Colon (tissue), 2 donors: Measurements from ENCODE around the gene BFSP2.
A peak's percentile ranks its signal among the peaks of the same experiment; 100 is the strongest.
"Not testable (repeated sequence)": the region's sequence is repeated elsewhere in the genome, so short reads cannot be mapped to it uniquely, and the experiment has no call there.

ENCODE experiments used
- FAIRE-seq: peaks from 2 replicates; lab custom pipeline; 2012; peaks lifted over from hg19 to GRCh38; lab: Jason Lieb, UNC
- donor health status: control.
- donor health status: control.

The BFSP2 gene

DNA sequence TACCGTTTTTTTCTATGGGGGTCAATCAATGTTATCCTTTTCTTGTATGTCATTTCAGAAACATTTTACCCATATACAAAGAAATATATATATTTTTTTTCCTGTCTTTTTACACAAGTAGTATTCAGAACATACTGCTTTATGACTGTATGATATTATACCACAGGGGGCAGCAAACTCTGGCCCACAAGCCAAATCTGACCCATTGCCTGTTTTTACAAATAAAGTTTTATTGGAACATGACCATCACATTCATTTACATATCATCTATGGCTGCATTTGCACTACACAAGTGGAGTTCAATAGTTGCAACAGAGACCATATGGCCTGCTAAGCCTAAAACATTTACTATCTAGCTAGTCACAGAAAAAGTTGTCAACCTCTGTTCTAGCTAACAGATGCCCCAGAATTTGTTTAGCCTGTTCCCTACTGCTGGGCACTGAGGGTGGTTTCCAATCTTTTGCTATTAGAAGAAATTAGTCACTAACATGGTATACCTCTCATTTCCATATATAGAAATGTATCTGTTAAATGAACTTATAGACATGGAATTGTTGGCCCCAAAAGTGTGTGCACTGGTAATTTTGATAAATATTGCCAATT lies 57.7 kb downstream of the BFSP2 start:
- no peak for FAIRE-seq

DNA sequence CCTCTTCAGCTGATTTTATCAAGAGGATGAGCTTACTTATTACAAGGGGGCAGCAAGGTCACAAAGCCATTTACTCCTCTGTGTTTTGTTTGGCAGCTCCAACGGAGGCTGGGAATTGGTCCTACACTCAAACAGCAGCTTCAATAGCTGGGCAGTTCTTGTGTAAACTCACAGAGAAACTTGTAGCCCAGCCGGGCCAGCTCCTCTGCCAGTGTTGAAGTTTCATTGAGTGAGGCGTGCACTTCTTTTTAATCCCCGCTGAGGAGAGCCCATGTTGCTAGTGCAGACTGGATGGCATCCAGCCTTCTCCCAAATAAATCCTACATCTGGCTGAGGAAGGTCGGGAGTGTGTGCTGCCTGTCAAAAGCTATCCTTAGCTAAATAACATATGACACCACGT lies 59.5 kb downstream of the BFSP2 start:
- no peak for FAIRE-seq

DNA sequence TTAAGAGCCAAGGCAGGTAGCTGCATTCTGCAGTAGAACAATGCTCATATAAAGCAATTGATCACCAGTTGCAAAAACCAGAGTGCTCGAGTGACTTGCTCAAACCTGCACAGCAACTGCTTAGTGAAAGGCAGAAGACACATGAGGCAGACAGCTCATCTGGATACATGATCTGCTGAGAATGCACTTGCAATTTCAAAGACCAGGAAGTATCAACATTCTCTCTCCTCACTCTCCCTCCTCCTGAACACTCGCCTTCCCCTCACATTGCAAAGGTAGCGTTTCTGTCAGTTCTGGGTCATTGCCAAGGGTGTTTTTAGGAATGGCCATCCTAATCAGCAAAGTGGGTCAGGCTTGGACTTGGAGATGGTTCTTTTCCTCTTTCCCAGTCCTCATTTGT lies 61.0 kb downstream of the BFSP2 start:
- no peak for FAIRE-seq

DNA sequence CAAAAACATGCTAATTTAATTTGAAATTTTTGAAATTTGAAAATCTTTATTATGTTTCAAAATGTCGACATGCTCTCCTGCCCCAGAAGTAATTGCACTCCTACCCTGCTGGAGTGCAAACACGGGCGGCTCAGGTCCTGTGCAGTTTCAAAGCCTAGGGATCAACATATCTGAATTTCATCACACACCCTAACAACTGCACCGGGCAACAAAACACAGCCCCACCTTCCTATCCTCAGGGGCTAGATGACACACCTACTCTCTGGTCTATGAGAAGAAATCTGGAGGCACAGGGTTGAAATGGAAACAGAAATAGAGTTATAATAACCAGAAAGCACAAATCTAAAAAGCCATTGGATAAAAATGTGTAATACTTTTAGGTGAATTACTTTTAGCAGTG lies 61.4 kb downstream of the BFSP2 start:
- no peak for FAIRE-seq

DNA sequence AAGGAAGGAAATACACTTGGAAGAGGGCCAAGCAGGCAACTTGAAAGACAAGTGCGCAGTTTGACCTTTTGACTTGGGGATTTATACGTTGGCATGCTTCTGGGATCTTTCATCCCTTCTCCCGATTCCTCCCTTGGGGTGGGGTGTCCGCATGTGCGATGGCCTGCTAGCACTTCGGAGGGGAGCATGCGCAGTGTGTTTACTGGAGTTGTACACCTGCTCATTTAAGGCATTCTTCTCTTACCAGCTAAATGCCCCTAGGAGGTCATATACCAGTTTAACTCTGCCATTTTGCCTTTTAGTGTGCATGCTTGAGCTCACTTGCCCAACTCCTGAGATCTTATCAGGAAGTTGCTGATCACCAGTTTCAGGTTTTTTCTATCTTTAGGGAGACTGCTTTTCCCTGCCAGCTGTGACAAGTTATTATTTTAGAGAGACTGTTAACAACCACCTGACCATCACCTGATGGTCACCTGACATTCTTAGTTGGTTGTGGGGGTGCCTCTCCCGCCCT lies 63.5 kb downstream of the BFSP2 start:
- no peak for FAIRE-seq

DNA sequence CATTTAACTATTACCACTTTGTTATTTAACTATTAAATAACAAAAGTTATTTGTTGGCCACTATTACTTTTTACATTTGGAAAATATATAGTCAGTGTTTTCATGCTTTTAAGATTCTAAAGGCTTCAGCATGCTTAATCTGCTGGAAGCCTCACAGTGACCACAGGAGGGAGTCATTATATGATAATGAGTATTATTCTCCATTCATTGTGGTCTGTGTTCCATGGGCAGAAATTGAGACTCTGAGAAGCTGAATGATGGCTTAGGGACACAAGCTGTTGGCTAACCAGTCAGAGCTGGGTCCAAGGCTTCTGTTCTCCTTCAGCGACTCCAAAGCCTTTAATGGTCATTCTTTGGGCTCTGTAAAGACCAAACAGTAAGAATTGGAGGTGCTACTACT lies 64.7 kb downstream of the BFSP2 start:
- no peak for FAIRE-seq

DNA sequence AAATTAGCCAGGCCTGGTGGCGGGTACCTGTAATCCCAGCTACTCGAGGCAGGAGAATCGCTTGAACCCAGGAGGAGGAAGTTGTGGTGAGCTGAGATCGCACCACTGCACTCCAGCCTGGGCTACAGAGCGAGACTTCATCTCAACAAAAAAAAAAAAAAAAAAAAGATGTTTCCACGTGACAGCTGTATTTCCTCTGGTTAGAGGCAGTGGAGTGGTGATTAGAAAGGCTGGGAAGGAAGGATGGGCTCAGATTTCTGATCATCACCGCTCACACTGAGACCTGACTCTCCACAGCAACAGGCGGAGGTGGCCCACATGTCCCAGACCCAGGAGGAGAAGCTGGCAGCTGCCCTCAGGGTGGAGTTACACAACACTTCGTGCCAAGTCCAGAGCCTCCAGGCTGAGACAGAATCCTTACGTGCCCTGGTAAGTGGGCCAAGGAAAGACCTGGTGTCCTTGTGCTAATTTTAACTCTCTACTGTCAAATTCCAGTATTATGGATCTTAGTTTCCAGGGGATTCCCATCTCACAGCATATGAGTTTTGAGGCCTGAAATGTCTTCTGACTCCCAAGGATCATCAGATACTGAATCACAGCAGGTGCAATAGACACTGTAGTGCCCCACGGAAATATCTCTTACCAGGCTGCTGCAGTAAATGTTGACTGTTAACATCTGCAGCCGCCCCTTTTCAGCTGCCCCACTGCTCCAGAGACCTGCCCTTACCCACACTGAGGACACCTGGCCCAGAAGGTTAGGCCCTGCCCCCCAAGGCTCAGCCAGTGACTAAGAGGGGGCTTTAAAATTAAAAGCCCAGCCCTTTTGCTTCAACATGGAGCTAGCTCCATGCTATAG lies 66.9 kb downstream of the BFSP2 start:
- no peak for FAIRE-seq

DNA sequence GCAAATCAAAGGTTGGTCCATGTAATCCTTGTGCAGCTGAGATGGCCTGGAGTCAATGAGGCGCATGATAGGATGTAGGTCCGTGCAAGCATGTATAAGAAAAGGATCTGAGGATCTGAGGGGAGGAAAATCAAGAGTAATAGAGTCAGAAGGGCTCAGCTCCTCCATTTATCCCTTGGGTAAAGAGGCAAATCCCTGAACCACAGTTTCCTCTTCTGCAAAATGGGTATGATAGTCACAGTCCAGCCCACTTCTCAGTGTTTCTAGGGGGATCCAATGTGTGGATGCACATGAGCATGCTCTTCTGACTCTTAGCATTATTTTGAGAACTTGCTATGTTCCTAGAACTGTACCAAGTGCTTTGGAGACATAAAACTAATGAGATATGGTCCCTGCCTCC lies 67.9 kb downstream of the BFSP2 start:
- no peak for FAIRE-seq

DNA sequence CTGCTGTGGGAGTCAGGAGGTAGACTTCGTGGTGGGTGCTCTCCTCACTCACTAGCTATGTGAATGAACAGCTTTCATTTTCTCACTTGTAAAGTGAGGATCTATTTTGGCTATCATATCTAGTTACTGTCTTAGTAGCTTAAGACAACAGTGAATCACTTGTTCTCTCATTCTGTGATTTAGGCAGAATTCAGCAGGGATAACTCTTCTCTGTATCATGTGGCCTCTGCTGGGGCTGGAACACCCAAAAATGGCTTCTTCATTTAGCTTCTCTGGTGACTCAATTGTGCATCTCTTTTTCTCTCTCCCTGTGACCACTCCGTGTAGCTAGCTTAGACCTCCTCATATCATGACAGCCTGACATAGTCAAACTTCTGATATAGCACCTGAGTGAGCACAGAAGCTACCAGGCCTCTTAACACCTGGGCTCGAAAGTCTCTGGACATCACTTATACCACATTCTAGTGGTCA lies 68.4 kb downstream of the BFSP2 start:
- FAIRE-seq: no peak

DNA sequence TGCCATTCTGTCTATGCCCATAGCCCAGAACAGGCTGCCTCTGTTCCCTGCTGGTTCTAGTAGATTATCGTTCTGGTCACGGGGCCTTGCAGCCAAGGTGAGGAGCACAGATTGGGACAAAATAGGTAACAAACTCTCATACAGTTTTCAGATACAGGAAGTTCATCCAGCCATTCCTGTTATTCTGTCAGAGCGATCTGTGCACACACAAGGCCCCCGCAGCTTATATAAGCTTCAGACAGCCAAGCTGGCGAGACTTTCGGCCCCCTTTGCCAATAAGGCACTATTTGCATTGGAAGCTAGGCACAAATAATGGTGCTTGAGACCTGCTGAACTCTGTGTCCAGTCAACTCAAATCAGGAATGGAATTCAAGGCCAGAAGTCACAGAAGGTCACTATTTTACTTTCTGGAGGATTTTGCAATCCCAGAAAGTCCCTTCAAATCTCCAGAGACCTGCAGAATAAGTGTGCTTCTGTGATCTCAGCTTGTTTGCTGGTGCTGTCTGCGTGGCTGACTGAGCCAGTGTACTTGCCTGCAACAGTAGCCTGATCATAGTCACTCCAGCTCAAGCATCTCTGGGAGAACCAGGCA lies 69.4 kb downstream of the BFSP2 start:
- FAIRE-seq: no peak

DNA sequence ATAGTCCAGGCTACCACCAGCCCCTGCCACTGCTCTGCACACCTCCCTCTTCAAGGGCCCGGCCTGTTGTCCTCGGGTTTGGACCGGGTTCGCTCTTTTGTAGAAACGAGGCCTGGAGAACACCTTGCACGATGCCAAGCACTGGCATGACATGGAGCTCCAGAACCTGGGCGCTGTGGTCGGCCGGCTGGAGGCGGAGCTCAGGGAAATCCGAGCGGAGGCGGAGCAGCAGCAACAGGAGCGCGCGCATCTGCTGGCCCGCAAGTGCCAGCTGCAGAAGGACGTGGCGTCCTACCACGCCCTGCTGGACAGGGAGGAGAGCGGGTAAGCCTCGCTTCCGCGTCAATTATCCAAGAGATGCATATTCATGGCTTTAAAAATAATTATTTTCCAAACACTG lies 72.4 kb downstream of the BFSP2 start:
- FAIRE-seq: no peak

DNA sequence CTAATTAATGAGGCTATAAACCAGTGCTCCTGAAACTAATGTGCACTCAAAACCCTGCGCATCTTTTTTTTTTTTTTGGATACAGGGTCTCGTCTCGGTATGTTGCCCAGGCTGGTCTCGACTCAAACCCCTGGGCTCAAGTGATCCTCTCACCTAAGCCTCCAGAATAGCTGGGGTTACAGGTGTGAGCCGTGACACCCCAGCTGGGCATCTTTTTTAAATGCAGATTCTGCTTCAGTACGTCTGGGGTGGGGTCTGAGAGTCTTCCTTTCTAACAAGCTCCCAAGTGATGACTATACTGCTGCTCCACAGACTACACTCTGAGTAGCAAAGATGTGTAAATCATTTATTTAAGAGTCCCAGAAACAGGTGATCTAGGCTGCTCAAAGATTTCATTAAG lies 73.0 kb downstream of the BFSP2 start:
- FAIRE-seq: no peak

DNA sequence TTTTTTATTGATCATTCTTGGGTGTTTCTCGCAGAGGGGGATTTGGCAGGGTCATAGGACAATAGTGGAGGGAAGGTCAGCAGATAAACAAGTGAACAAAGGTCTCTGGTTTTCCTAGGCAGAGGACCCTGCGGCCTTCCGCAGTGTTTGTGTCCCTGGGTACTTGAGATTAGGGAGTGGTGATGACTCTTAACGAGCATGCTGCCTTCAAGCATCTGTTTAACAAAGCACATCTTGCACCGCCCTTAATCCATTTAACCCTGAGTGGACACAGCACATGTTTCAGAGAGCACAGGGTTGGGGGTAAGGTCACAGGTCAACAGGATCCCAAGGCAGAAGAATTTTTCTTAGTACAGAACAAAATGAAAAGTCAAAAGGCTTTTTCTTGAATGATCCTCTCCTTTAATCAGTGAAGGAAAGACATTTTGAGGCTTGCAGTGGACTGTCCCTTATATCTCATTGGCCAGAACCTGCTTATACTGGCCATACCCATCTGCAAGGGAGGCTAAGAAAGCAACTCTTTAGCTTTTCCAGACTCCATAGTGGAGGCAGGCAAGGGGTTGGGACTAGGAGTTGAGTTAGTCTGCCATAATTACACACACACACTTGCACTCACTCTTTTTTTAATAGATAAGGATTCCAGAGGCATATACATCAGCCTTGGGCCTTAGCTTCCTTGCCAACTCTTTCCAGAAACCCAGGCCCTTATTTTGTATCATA lies 73.8 kb downstream of the BFSP2 start:
- not testable (repeated sequence) for FAIRE-seq

DNA sequence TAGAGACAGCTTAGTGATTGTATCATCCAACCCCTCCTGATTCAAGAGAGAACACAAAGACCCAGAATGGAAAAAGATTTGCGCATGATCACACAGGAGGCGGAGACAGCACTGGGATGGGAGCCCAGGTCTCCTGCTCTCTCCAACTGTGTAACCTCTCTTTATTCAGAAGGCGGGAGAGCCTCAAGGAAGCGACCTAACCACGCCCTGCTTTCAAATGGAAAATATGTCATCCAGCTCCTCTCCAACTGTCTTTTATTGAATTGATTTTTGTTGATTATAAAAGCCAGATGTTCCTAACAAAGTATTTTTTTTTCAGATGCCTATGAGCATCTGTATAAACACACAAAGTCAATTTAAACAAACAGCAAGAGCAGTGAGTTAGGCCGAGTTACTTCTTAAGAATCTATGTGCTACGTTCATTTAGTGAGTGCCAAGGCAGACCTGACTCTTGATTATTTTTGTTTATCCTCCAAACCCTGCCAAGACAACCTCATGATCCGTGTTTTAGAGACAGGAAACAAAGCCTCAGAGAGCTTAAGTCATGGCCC lies 74.5 kb downstream of the BFSP2 start:
- peak; percentile 5 for FAIRE-seq

DNA sequence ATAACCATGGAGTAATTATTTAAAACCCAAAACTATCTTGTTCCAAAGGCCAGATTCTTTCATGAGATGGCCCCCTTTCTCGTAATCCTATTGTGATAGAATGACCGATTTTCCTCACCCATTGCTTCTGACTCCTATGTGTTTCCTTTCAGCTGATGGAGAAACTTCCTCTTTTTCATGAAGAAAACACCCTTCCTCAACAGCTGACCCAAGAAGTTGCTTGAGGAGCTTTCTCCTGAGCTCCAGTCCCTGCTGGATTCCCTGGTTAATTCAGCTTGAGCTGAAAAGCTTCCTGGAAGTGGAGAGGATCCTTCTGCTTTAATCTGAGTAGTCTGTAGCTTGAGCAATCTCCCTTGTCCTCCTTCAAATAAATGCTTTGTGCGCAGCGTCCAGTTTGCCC lies 75.0 kb downstream of the BFSP2 start:
- no peak for FAIRE-seq

DNA sequence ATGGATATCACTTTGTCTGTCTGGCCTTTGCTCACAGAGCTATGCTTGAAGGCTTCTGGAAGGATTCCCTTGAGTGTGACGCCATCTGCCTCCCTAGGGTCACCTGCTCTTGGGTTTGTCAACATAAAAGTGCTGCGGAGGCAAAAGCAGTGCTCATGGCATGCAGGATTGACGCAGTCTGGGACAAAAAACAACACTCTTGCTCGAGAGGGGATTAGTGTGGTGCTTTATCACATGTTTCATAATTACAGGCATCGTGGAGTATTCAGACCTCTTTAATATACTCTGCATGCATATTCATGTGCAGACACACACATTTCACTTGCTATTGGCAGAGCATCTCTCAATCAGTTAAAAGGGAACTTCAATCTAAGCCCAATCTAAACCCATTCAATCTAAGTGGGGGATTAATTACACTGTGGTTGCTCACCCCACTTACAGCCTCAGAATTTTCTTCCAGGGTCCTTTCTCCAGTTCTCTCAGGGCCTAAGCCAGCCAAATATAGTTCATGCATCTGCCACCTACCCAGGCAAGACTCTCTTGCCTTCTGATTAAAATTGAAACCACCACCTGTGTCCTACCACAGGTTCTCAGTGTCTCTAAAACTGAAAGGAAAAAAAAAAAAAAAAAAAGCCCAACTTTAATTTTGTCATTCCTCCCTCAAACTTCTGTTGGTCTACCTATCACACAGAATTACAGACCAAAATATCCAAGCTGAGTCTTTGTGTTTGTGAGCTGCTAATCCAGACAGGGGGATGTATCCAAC lies 75.6 kb downstream of the BFSP2 start:
- no peak for FAIRE-seq

DNA sequence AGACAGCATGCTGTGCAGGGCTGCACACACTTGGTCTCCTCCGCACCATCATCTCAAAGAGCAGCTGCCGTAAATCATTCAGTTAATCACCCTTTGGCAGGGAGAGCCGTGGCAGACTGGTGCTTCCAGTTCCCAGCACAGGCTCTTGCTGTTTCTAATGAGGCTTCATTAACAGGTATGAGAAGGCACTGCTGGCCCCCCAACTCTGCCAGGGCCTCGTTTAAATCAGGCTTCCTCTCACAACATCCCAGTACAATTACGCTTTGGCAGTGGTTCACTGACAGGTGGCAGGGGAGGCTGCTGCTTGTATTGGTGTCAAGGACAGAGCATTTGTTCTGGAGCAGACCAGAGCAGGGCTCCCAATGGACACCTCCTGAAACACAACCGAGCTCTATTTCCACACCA lies 77.1 kb downstream of the BFSP2 start:
- no peak for FAIRE-seq

DNA sequence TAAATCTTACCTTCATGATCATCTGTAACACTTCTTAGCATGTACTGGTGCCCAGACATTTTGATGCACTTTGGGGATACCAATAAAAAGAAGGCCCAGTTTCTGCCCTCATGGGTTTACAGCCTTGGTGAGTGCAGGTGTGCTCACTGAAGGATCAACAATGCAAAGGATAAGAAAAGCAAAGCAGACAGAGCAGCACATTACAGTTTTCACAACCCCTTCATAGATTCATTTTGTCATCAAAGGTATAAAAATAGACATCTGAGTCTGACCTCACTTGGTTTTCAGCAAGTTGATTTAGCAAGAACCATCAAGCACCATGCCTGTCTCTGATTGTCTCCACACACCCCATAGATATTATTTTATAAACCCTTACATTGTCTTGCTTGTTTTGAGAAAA lies 77.6 kb downstream of the BFSP2 start:
- no peak for FAIRE-seq

DNA sequence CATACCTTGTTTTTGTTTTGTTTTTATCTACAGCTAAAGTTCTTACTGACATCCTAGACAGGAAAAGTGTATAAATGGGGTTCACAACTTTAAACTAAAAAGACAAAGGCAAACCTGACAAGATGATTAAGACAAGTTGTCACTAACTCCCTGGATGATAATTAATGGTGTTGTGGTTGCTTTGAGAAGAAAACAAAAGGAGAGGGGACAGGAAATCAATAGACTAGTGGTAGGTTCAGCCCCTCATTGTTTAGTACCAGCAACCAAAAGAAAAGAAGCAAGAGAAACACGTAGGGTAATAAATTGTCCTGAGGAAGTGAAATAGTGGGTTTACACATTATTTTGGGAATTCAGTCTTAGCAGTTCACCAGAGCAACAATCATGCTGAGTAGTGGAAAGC lies 78.8 kb downstream of the BFSP2 start:
- FAIRE-seq: no peak

DNA sequence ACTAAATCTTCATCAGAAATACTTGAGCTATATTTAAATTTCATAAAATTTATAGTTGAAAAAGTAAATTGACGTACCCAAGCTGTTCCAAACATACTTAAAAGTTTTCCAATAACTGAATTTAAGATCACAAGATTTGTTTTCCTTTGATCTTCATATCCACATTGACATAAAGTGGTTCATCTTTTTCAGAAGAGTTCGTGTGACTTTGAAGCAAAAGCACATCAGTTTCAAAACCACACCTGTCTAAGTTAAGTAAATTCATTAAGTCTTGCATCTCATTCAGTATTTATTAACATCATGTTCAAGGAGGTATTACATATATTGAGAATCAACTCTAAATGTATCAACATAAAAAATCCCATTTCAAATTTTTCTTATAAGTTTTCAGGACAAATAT lies 79.5 kb downstream of the BFSP2 start:
- FAIRE-seq: no peak

DNA sequence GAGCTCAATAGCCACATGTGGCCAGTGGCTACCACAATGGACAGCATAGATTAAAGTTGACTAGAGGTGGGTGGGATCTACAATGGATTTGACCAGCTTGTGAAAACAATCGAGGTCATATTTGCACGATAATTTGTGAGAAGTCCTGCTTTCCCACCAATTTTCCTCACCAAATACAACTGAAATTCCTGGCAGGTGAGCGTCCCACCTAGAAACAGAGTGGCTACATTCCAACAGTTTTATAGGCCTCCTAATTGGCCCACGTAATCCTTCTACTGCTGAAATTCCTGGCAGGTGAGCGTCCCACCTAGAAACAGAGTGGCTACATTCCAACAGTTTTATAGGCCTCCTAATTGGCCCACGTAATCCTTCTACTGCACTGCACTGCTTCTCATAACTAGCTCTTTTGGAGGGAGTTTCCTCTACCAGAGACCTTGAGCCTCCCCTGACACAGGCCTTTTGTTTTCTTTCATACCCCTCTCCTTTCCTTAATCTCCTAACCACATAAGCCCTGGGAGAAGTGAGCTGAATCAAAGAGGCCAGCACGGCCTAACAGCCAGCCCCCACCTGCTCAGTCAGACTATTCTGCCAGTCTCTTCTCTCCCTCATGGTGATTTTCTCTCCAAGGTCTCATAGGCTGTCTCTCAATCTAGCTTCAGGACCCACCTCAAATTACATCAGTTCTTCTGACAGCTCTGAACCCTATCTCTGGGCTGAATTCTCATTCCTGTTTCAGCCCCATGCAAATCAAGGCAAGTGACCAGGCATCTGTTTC lies 80.2 kb downstream of the BFSP2 start:
- peak; percentile 75 for FAIRE-seq
